GM12878 (cell line): ENCODE data around the gene IL17RE.

Experiments used
- EZH2 ChIP-seq: IDR thresholded peaks from 2 replicates; pipeline ENCODE4 v1.6.1; 2012; ENCODE audit warnings: low read depth, mild to moderate bottlenecking, control low read depth, inconsistent platforms, low read length, borderline replicate concordance; ENCODE audit not compliant: control insufficient read depth
- ZNF24 ChIP-seq: fragments of 450-650 bp; IDR thresholded peaks from 2 replicates; pipeline ENCODE4 v1.6.1; 2017; ENCODE audit warnings: antibody characterized with exemption, mild to moderate bottlenecking
- TF ChIP-seq, protein P1 (sequence below), 3 experiments: IDR thresholded peaks in 2 of 3; conservative IDR thresholded peaks in 1 of 3; 2 replicates each; pipeline ENCODE4 v1.5.1; 2011; ENCODE audit warnings: low read depth in 3 of 3, low read length in 3 of 3, mild to moderate bottlenecking in 3 of 3, control low read depth in 2 of 3, moderate library complexity in 2 of 3, inconsistent platforms in 1 of 3, mixed read lengths in 1 of 3; ENCODE audit not compliant: control insufficient read depth in 2 of 3, insufficient read depth in 1 of 3; ENCODE audit errors: extremely low read depth in 1 of 3

DNA sequence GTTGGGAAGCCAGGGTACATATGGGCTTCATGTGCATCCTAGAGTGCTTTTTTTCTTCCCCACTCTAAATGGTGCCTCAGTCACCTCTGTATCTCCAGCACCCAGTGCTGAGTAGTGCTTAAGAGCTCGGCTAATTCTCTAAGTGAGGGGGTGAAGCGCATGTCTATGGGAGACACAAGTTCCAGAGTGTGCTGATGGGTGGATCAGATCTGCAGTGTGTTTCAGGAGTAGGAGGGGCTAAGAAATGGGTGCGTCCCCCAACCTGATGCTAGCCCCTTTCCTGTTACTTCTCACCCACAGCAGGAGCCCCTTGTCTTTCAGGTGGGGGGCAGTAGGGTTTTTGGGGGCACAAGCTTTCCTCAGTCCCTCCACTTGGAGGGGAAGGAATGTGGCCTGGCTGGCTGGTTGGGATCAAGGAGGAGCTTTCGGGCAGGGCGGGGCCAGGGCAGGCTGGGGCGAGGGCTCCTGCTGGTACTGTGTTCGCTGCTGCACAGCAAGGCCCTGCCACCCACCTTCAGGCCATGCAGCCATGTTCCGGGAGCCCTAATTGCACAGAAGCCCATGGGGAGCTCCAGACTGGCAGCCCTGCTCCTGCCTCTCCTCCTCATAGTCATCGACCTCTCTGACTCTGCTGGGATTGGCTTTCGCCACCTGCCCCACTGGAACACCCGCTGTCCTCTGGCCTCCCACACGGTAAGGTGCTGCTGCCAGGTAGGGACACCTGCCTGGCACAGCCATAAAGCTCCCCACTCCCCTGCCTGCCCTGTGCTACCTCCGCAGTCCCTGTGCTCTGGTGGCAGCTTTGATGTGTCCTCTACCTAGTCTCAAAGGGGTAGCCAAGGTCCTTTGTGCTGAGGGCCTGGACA, at the start of gene IL17RE:
- TF ChIP-seq ZNF24 (no peak), EZH2 (no peak)
- TF ChIP-seq, protein P1, sequence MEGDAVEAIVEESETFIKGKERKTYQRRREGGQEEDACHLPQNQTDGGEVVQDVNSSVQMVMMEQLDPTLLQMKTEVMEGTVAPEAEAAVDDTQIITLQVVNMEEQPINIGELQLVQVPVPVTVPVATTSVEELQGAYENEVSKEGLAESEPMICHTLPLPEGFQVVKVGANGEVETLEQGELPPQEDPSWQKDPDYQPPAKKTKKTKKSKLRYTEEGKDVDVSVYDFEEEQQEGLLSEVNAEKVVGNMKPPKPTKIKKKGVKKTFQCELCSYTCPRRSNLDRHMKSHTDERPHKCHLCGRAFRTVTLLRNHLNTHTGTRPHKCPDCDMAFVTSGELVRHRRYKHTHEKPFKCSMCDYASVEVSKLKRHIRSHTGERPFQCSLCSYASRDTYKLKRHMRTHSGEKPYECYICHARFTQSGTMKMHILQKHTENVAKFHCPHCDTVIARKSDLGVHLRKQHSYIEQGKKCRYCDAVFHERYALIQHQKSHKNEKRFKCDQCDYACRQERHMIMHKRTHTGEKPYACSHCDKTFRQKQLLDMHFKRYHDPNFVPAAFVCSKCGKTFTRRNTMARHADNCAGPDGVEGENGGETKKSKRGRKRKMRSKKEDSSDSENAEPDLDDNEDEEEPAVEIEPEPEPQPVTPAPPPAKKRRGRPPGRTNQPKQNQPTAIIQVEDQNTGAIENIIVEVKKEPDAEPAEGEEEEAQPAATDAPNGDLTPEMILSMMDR (IDR thresholded peaks at IDR 0.05 in 2 of 3, conservative IDR thresholded peaks at IDR 0.05 in 1 of 3; ENCODE audit: control insufficient read depth in 2 of 3, extremely low read depth in 1 of 3, insufficient read depth in 1 of 3, low read depth in 3 of 3, low read length in 3 of 3), result no peak
